GM06990 (cell line): ENCODE measurements around the gene PHKG2.
"Not testable (repeated sequence)": the region's sequence is repeated elsewhere in the genome, so short reads cannot be mapped to it uniquely, and the experiment has no call there.

Experiments
- DNase-seq: peaks from one replicate; pipeline ENCODE4 v3.0.0-alpha.2; 2011; ENCODE audit not compliant: insufficient read length; ENCODE audit errors: extremely low read depth
- H3K27me3 ChIP-seq: replicated peaks from 2 replicates; pipeline ENCODE4 v1.6.0; 2011; ENCODE audit warnings: low read length; ENCODE audit not compliant: control insufficient read depth, insufficient read depth
- H3K36me3 ChIP-seq: 2 replicates; pipeline ENCODE4 v1.5.1; 2011; ENCODE audit warnings: low read length; ENCODE audit not compliant: control insufficient read depth, insufficient read depth
- H3K4me3 ChIP-seq: replicated peaks from 2 replicates; pipeline ENCODE4 v1.5.1; 2011; ENCODE audit warnings: low read depth, mild to moderate bottlenecking, control low read depth, low read length
- CTCF ChIP-seq: IDR thresholded peaks from 2 replicates; pipeline ENCODE4 v1.5.1; 2011; ENCODE audit warnings: low read length, control low read depth, mild to moderate bottlenecking, inconsistent platforms; ENCODE audit not compliant: insufficient read depth, poor library complexity, severe bottlenecking

Gene PHKG2

DNA sequence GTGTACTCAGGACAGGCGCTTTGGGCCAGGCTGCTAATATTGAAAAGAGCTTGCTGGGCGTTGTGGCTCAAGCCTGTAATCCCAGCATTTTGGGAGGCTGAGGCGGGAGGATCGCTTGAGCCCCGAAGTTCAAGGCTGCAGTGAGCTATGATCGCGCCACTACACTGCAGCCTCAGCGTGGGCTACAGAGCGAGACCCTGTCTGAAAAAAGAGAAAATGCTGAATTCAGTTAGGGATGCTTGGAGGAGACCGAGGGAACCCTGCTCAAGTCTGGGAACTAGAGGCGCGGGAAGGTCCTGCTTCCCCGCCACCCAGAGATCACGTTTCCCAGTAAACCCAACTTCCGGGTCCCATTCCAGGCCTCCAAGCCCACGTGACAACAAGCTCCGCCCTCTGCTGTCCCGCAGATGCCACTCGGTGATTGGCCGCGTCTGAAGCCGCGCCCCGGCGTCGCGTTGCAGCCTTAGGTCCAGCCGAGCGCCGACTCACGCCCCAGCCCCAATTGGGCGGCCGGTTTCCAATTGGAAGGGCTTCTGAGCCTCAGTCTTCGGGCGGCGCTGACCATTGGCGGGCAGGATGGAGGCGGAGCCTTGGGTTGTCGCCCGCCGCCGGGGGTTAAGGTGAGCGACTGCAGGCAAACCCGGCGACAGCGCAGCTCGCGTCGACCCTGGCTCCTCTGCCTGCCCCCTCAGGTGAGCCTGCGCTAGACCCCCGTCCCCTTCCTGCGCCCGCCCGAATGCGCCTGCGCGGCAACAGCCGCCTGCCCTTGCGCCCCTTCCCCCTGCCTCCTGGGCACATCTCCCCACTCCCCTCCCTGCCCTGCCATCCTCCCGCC lies at the start of gene PHKG2:
TSS of gene PHKG2 (plus strand) at position 627 of the 835 bp plus-strand sequence. CDS start 396 bp downstream, outside the sequence.
- Histone ChIP-seq H3K36me3 (peaks cover 18% of the 10 kb centered on the region), H3K4me3 (peak within 1 kb of the TSS; percentile 98), H3K27me3 (no peaks in the 10 kb centered on the region)
- peak; percentile 99 for DNase-seq
- TF ChIP-seq CTCF: no peak

DNA sequence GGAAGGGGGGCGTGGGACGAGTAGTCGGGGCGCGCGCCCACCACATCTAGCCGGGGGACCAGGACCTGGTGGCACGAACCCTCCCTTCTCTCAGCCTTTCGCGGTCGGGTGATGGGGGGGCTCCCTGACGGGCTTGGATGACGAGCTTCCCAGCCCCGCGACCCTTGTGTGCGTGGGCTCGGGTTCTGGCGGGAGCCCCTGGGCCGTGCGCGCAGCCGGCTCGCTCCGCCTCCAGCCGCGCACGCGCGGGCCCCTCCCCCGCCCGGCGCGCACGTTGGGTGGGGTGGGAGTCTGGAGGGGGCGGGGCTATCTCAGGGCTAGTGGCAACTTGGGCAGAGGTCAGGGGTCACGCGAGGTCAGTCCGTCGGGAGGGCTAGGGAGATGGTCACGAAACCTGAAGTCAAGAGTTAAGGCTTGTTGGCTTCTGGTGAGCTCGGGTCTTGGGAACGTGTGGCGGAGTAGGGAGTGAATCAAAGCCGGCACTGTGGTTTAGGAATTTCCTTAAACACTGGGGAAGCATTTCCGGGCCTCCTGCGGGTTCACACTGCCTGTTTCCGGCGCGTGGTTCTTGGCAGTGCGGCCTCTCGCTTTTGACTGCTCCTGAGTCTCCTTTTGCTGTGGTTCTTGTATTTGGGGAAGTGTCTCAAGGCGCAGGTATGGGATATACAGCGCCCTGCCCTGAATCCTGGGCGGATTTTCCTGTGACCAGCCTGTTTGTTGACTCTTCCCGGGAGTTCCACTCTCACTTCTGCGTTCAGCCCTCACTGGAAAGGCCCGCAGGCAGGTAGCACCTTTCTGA lies 49.2 kb upstream of the PHKG2 start, which contains the start of gene SRCAP:
TSS of gene SRCAP (plus strand) at position 356 of the 799 bp plus-strand sequence. CDS start 1,654 bp downstream, outside the sequence.
- H3K4me3 ChIP-seq: peak within 1 kb of the TSS; percentile 95
- TF ChIP-seq CTCF: no peak
- DNase-seq: peak; percentile 88

GRCh38 chr16:30699615-30700099 lies 48.6 kb upstream of the PHKG2 start:
- Histone ChIP-seq H3K27me3 (no peaks in the 10 kb centered on the region), H3K36me3 (peaks cover 9% of the 10 kb centered on the region), H3K4me3 (peak overlapping the region; percentile 95)
- no peak for DNase-seq
- TF ChIP-seq CTCF: no peak

More for the DNA sequence above, 49.2 kb upstream of the PHKG2 start, which contains the start of gene SRCAP:
- peaks cover 6% of the 10 kb centered on the region for H3K36me3 ChIP-seq
- H3K27me3 ChIP-seq: no peaks in the 10 kb centered on the region

DNA sequence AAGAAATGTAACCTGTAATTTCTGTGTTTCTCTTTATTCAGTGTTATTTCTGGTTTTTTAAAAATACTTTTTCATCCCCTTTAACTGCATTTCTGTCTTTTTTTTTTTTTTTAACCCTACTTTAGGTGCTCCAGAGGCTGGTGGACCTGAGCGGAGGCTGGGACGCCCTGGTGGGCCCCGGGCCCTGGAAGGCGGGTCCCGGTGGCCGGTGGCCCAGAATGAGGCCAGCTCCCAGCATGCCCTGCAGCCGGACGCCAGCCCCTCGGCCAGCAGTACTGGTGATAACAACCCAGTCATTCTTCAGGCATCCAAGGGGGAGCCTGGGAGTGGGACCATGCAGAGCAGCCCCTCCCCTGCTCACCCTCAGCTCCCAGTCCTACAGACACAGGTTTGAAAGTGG lies 47.7 kb upstream of the PHKG2 start:
- Histone ChIP-seq H3K27me3 (no peaks in the 10 kb centered on the region), H3K4me3 (no peak overlapping the region; the same call in 1 of the 2 replicates), H3K36me3 (peaks cover 12% of the 10 kb centered on the region)
- DNase-seq: no peak
- no peak for TF ChIP-seq CTCF

DNA sequence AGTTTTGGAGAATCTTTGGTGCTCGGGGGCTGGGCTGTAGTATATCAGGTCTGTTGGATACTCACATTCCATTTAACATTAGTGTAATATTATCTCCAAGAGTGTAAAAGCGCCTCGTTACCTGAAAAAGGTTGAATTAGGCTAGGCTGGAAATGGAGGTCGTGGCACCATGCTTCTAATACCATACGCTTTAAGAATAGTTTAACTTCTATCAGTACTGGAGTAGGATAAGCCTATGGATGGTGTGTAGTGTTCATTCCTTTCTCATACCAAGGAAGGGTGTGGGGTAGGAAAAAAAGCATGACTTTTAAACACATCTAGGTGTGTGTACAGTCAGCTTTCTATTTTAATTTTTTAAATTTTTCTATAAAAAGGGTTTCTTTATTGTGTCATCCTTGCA lies 47.3 kb upstream of the PHKG2 start:
- Histone ChIP-seq H3K4me3 (no peak overlapping the region), H3K27me3 (no peaks in the 10 kb centered on the region), H3K36me3 (peaks cover 12% of the 10 kb centered on the region)
- DNase-seq: no peak
- no peak for TF ChIP-seq CTCF

GRCh38 chr16:30703071-30703470 lies 45.2 kb upstream of the PHKG2 start:
- DNase-seq, H3K4me3 ChIP-seq, H3K27me3 ChIP-seq: not testable (repeated sequence)
- peaks cover 21% of the 10 kb centered on the region for H3K36me3 ChIP-seq
